ENCODE data around the gene ST6GAL1.
A peak's percentile ranks its signal among the peaks of the same experiment; 100 is the strongest.
"Not testable (repeated sequence)": the region's sequence is repeated elsewhere in the genome, so short reads cannot be mapped to it uniquely, and the experiment has no call there.

ST6GAL1 gene, protein sequence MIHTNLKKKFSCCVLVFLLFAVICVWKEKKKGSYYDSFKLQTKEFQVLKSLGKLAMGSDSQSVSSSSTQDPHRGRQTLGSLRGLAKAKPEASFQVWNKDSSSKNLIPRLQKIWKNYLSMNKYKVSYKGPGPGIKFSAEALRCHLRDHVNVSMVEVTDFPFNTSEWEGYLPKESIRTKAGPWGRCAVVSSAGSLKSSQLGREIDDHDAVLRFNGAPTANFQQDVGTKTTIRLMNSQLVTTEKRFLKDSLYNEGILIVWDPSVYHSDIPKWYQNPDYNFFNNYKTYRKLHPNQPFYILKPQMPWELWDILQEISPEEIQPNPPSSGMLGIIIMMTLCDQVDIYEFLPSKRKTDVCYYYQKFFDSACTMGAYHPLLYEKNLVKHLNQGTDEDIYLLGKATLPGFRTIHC

DNA sequence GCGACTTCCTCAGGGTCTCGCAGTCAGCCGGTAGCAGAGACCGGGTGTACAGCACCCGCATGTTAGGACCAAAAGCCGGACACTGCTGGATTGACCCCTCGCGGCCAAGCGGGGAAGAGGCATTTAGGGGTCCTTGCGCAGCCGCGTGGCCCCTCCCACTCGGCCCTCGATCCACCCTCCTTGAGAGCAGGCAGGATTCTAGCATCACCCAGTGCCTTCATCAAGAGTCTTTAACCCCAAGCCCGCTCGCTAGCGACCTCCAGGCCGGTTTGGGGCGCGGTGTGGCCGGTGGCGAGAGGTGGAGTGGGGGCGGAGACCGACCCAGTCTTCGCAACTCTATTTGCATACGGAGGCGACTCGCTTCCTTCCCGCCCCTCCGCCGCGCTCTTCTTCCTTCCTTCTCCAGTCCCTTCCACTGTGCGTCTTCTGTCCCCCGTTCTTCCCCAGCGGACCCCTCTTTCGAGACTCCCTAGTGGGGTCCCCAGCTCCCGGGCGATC is at the start of gene ST6GAL1:
Gene ST6GAL1, plus strand, starts transcription at position 384 of the 498 bp plus-strand sequence. CDS start 112,178 bp downstream, outside the sequence.
- peak; percentile 71 for DNase-seq

DNA sequence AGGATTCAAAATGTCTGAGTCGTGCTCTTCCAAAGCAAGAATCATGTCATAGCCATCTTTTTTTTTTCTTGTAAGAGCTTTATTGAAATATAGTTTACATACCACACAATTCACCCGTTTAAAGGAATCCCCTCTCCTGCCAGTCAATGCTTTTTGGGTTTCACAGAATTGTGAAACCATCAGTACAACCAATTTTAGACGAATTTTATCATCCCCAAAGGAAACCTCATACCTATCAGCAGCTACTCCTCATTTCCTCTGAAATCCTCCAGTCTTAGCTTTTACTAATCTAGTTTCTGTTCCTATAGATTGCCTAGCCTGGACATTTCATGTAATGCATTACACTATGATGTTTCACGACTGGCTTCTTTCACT is 48.2 kb upstream of the ST6GAL1 start:
- no peak for DNase-seq

DNA sequence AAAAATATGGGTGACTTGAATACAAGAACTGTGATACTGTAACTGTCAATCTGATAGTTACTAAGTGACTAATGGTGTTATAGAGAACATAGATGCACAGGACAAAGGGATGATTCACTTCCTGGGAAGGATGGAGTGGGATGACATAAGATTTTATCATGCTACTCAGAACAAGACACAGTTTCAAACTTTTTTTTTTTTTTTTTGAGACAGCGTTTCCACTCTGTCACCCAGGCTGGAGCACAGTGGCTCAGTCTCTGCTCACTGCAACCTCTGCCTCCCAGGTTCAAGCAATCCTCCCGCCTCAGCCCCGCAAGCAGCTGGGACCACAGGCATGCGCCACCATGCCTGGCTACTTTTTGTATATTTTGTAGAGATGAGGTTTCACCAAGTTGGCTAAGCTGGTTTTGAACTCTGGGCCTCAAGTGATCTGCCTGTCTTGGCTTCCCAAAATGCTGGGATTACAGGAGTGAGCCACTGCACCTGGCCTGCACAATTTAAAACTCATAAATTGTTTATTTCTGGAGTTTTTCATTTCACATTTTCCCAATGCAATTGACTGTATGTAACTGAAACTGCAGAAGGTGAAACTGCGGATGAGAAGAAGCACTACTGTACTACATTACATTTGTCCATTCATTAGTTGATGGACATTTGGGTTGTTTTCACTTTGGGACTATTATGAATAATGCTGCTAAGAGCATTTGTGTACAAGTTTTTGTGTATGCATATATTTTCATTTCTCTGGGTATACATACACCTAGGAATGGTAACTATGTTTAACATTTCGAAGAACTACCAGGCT is 47.2 kb upstream of the ST6GAL1 start:
- DNase-seq = peak; percentile 75

DNA sequence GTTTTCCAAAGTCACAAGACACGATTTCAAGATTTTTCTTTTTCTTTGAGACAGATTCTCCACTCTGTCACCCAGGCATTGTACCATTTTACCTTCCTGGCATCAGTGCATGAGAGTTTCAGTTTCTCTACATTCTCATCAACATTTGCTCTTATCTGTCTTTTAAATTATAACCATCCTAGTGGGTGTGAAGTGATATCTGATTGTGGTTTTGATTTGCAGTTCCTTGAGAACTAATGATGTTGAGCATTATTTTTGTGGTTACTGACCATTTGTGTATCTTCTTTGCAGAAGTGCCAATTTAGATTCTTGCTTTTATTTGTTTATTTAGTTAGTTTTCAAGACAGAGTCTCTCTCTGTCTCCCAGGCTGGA is 46.7 kb upstream of the ST6GAL1 start:
- no peak for DNase-seq

DNA sequence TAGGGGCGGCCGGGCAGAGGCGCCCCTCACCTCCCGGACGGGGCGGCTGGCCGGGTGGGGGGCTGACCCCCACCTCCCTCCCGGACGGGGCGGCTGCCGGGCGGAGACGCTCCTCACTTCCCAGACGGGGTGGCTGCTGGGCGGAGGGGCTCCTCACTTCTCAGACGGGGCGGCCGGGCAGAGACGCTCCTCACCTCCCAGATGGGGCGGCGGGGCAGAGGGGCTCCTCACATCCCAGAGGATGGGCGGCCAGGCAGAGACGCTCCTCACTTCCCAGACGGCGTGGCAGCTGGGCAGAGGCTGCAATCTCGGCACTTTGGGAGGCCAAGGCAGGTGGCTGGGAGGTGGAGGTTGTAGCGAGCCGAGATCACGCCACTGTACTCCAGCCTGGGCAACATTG is 45.5 kb upstream of the ST6GAL1 start:
- DNase-seq = not testable (repeated sequence)

DNA sequence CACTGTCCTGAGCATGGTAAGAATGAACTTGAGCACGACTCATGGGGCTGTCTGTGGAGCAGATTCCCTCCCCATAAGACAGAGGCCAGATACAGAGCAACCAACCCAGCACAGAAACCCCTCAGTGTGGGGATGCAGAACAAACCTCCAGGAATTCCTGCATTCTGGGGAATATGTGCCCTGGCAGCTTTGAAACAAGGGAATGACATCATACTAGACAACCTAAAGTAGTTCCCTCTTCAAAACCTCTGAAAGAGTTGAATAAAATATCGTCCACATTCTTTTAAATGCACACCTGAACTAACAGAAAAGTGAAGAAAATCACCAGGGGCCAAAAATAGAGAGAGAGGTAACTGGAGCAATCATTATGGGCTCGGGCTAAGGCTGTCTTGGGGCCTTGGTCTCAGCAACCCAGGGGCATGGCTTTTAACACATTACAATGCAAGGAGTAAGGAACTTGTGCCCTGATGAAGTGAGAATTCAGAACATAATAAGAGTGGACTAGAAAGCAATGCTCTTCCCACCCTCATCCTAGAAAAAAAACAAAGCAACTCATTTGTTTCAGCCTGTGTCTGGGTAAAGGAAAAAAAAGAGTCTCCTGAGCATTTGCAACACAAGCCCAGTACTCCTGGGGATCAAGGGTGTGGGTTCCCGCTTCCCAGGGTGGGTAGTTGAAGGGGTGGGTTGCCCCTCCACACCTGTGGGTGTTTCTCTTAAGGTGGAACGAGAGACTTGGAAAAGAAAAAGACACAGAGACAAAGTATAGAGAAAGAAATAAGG is 43.9 kb upstream of the ST6GAL1 start:
- DNase-seq = no peak

DNA sequence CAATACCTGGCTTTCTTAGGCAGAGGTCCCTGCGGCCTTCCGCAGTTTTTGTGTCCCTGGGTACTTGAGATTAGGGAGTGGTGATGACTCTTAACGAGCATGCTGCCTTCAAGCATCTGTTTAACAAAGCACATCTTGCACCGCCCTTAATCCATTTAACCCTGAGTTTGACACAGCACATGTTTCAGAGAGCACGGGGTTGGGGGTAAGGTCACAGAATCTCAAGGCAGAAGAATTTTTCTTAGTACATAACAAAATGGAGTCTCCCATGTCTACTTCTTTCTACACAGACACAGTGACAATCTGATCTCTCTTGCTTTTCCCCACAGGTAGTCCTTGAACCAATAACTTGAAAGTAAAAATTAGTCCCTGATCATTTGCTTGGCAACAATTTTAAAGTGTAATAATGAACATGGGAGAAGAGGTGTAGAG is 42.8 kb upstream of the ST6GAL1 start:
- DNase-seq = not testable (repeated sequence)

DNA sequence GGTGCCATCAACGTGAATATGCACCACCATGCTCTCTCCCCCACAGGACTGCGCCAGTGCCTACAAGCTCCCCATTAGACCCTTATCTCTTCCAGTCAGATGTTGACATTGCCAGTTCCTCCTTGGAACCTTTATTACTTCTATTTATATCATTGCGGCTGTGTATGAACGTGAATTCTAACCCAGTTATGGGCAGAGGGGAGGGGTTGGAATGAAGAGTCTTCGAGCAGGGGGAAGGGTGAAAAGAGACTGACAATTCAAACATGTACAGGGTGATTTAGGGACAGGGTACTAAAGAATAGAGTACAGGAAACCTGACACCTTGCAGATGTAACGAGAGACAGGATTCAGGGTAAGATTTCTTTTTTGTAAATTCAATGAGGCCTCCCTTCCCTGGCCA is 41.8 kb upstream of the ST6GAL1 start:
- no peak for DNase-seq

DNA sequence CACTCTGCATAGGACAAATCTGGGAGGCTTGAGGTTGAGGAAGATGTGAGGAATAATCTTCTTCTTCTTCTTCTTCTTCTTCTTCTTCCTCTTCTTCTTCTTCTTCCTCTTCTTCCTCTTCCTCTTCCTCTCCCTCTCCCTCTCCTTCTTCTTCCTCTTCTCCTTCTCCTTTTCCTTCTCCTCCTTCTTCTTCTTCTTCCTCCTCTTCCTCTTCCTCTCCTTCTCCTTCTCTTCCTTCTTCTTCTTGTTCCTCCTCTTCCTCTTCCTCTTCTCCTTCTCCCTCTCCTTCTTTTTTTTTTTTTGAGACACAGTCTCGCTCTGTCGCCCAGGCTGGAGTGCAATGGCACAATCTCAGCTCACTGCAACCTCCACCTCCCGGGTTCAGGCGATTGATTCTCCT is 40.6 kb upstream of the ST6GAL1 start:
- DNase-seq = not testable (repeated sequence)

DNA sequence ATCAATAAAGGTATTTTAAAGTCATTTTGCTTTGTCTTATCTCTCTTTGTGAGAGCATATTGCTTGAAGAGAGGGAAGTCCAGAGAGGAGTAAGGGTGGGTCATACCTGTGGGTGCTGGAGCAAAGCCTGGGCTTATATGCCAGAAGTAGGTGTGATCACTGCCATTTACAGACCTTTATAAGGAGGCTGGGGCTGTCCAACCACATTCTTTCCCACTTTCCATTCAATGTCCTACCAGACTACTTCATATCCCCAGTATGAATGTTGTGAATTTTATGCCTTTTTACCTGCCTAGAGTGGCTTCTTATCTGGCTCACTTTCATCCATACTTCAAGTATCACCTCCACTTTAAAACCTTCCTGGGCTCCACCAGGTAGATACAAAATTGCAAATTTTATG is 39.4 kb upstream of the ST6GAL1 start:
- no peak for DNase-seq

DNA sequence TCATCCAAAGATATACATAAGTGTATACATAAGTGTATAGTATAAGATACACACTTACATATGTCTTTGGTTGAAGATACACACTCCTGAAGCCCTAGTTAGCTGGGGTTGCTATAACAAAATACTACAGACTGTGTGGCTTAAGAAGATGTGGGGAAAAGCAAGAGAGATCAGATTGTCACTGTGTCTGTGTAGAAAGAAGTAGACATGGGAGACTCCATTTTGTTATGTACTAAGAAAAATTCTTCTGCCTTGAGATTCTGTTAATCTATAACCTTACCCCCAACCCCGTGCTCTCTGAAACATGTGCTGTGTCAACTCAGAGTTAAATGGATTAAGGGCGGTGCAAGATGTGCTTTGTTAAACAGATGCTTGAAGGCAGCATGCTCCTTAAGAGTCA is 37.3 kb upstream of the ST6GAL1 start:
- not testable (repeated sequence) for DNase-seq

DNA sequence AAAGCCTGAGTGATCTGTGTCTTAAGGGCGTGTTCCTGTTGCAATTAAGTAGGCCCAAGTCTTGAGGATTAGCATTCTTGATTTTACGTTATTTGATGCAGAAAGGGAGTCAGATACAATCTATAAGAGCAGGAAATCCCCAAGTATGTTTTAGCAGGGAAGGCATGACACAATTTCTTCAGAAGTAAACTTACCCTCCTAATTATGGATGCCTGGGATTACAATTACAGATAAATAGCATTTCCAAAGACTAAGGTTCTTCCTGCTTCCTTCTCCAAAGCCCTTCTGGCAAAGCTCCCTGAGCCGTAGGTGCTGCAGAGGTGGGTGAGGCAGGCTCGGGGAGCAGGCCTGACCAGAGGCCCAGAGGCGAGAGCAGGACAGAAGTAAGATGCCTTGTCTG is 34.9 kb upstream of the ST6GAL1 start:
- no peak for DNase-seq

DNA sequence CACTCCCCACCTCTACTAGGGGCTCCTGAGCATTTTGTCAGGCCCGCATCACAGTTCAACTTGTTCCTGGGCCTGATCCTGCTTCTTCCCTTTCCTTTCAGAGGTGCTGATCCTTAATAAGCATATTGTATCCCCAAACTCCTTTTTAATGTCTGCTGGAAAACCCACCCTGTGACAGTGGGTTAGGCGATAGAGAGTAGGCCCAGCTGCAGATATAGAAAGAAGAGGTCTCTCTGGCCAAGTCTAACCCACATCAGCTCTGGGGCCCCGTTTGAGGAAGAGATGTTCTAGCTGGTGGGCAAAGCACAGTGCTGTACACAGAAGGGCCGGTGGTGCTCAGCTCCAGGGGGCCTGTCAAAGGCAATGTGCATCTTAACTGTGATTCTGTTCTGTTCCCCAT is 34.3 kb upstream of the ST6GAL1 start:
- DNase-seq = no peak

DNA sequence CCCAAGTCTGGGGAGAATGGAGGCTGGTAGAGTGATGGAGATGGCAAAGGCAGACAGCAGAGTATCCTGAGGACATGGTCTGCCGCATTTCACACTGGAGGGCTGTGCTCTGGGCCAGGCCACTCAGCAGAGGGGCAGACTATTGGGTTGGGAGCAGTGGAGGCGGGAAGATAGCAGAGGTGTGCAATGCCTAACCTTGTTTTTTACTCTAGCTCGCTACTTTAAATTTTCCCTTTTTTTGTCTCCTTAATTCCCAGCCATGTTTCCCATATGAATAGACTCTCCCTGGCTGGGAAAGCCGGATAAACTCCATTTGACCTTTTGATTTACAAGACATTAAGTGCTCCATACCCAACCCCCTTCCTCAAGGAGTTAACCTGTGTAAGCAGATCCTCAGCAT is 33.5 kb upstream of the ST6GAL1 start:
- no peak for DNase-seq

DNA sequence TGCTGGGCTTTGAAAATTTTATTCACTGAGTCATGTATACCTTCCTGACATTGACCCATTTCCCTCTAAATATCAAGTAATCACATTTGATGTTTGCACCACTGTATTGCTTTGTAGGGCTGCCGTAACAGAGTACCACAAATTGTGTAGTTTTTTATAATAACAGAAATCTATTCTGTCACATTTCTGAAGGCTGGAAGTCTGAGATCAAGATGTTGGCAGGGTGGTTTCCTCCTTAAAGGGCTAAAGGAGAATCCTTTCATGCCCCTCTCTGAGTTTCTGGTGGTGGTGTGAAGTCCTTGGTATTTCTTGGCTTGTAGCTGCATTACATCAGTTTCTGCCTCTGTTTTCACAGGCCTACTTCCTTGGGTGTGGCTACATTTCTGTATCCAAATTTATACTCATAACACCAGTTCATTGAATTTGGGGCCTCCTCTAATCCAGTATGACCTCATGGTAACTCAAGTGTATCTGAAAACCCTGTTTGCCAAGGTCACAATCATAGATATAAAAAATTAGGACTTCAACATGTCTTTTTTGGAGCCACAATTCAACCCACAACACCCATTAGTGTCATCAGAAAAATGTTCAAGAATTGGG is 29.1 kb upstream of the ST6GAL1 start:
- no peak for DNase-seq

DNA sequence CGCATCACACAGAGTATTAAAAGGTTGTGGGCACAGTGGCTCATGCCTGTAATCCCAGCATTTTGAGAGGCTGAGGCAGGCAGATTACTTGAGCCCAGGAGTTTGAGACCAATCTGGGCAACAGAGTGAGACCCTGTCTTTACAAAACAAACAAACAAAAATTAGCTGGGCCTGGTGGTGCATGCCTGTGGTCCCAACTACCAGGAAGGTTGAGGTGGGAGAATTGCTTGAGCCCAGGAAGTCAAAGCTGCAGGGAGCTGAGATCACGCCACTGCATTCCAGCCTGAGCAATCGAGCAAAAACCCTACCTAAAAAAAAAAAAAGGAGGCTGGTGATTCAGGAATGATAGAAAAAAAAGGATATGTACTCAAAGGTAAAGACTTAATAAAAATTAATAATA is 28.2 kb upstream of the ST6GAL1 start:
- DNase-seq = no peak

DNA sequence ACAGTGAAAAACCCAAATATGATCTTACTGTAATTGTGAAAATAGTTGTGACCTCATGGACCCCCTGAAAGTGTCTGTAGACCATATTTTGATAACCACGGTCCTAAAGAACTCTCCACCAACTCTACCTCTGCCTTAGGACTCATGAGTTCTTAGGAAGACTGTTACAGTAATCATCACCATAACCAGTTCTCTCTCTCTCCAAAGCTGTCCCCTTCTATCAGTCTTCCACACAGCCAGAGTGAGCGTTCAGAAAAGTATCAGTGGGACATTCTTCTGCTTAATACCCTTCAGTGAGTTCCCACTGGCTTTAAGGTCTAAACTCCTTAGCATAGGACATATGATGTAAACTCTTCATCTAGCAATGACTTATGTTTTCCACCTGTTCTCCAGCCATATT is 27.6 kb upstream of the ST6GAL1 start:
- no peak for DNase-seq

DNA sequence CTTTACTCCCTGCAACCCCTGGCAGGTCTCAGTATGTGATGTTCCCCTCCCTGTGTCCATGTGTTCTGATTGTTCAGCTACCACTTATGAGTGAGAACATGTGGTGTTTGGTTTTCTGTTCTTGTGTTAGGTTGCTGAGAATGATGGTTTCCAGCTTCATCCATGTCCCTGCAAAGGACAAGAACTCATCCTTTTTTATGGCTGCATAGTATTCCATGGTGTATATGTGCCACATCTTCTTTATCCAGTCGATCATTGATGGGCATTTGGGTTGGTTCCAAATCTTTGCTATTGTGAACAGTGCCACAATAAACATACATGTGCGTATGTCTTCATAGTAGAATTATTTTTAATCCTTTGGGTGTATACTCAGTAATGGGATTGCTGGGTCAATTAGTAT is 26.6 kb upstream of the ST6GAL1 start:
- not testable (repeated sequence) for DNase-seq

DNA sequence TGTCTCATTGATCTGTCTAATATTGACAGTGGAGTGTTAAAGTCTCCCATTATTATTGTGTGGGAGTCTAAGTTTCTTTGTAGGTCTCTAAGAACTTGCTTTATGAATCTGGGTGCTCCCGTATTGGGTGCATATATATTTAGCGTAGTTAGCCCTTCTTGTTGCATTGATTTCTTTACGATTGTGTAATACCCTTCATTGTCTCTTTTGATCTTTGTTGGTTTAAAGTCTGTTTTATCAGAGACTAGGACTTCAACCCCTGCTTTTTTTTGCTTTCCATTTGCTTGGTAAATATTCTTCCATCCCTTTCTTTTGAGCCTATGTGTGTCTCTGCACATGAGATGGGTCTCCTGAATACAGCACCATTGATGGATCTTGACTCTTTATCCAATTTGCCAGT is 23.3 kb upstream of the ST6GAL1 start:
- not testable (repeated sequence) for DNase-seq

DNA sequence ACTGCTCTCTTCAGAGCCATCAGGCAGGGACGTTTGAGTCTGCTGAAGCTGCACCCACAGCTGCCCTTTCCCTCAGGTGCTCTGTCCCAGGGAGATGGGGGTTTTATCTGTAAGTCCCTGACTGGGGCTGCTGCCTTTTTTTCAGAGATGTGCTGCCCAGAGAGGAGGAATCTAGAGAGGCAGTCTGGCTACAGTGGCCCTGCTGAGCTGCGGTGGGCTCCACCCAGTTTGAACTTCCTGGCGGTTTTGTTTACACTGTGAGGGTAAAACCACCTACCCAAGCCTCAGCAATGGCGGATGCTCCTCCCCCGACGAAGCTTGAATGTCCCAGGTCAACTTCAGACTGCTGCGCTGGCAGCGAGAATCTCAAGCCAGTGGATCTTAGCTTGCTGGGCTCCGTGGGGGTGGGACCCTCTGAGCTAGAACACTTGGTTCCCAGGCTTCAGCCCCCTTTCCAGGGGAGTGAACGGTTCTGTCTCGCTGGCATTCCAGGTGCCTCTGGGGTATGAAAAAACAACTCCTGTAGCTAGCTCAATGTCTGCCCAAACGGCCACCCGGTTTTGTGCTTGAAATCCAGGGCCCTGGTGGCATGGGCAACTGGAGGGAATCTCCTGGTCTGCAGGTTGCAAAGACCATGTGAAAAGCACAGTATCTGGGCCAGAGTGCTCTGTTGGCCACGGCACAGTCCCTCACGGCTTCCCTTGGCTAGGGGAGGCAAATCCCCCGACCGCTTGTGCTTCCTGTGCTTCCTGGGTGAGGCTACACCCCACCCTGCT is 21.1 kb upstream of the ST6GAL1 start:
- DNase-seq = peak; percentile 68

DNA sequence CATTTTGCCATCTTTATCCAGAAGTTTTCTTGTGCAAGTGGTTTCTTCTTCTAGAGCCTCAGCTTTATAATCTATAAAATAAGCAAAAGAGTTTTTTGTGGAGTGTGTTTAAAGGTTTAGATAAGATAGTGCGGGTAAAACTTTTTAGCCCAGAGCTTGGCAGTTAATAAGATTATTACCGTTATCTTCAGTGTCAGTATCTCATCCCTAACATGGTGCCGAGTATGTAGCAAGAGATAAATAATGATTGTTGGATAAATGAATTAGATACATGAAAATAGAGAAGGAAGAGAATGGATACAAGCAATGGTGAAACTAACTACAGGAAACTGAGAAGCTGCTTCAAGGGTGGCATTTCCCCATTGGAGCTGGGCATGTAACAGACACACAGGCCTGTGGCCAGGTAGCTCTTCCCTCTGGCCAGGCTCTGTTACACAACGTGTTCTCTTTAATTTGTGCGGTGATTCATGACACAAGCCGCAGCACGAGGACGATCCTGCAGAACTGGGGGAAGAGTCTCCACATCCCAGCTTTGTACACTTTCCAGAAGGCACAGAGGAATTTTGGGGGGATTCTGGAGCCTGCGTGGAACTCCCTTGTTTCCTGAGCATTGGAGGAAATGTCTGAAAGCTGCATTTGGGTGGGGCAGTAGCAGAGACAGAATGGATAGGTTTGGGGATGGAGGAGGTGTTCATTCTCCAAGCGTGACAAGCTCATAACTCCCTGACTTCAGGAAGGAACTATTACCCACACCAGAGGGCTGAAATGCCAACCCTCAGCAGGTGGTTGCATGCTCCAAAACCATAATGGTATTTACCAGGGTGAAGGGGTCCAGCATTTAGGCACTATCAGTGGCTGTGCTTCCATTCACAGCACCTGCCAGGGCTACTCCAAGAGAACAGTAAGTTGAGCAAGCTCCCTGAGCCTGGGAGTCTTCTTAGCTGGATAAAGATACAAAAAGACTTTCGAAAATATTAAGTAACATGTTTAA is 14.2 kb upstream of the ST6GAL1 start:
- no peak for DNase-seq

All from stimulated activated CD4-positive, alpha-beta T cell treated with anti-CD3 and anti-CD28 coated beads, Interleukin-1b, Interleukin-23, amount 100 ng/mL, for 48 hours (primary cell).